HG02840 (cell line): ENCODE measurements around the gene B3GALT6.

ENCODE experiments used
- ATAC-seq: cut with Tn5 transposase; IDR thresholded peaks from one replicate; pipeline ENCODE4 v1.9.1; 2021; ENCODE audit warnings: mild to moderate bottlenecking, moderate library complexity, moderate number of reproducible peaks; ENCODE audit not compliant: unreplicated experiment, low FRiP score

B3GALT6 gene

DNA sequence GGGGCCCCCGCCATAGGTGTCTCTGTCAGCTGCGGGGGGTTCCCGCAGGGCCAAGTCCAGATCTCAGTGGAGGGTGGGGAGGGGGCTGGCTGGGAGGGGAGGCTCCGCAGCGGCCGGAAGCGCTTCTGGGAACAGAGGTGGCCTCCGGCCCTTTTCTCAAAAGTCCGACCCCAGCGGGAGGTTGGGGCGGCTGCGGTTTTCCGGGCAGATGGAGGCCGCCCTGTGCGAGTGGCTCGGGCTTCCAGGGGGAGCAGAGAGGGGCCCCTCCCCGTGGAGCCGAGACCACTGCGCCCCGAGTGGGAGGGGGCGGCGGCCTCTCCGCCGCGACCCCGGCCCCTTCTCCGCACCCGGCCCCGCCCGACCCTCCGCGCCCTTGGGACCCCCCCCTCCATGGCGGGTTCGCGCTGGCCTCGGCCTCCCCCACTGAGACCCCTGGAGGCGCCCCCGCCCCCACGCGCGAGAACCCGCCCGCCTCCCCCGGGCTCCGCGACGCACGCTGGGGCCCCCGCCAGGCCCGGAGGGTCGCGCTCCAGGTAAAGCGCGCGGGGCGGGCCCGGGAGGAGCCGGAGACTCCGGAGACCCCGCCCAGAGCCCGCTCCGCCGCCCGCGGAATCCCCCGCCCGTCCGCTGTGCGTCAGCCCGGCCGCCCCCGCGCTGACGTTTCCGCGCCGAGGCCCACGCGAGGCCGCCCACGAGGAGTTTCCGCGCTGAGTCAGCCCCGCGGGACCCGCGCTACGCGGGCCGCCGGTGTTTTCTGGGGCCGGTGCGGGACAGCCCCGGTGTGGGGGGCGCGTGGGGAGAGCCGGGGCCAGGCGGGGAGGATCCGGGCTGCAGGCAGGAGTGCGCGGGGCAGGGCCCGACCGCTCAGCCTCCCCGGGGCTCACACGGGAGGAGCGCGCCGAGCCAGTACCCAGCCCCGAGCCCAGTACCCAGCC lies 30.9 kb upstream of the B3GALT6 start:
- peak; percentile 51 for ATAC-seq

DNA sequence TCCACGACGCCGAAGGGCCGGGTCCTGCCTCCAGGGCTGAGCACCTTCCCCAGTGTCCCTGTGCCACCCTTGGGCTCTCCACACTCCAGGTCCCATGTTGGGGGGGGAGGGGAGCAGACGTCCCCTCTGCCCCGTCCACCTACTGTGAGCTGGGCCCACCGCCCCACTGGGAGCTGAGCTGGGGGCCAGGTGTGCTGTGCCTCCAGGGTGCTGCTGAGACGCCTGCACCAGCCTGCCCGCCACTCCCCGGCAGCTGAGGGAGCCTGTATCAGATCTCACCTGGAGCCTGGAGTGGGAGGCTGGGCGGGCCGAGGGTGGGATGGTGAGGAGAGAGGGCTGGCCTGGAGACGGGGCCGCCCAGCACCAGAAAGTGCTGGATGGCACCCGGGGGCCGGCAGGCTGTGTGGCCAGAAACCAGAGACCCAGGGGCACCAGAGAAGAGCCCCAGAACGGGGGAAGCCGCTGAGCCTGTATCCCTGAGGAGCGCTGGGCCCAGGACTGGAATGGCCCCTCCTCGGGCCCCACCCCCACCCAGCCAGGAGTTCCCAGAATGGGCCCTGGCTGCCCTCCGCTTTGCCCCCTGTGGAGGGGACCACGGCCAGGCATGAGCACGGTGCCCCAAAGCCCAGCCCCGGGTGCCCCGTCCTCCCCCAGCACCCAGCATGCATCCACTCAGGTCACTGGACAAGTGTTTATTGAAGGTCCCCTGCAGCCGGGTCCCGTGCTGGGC lies 29.0 kb upstream of the B3GALT6 start:
- ATAC-seq: no peak

- ATAC-seq: no peak
Observed at GRCh38 chr1:1203561-1204424, 28.2 kb upstream of the B3GALT6 start.

- no peak for ATAC-seq
Observed at GRCh38 chr1:1204425-1204920, 27.6 kb upstream of the B3GALT6 start.

DNA sequence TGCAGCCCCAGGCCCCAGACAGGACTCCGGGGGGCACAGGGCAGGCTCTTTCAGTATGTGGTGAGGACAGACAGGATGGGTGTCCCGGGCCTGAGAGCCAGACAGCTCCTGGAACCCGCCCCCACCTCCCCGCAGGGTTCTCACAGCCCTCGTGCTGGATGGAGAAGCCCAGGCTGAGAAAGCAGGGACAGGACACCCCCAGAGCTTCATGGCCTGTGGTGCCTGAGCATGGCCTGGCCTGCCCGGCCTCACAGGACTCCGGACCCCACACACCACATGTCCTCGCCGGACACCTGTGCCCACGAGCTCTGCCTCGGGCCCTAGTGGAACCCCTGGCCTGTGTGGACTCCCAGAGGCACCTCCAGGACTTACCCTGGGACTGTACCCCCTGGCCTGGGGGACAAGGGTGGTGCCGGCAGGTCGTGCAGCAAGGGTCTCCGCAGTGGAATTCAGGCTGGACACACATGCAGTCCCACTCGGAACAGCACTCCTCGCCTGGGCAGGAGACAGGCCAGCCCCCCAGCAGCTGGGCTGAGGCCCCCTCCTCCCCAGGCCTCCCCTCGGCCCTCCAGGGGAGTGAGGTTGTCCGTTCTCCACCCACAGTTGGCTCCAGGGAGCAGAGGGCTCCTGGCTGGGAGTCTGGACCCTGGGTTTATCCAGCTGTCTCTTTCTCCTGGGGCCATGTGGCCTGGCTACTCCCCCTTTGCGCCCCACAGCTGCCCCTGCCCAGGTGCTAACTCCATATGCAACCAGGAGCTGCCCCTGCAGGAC lies 26.9 kb upstream of the B3GALT6 start:
- no peak for ATAC-seq

DNA sequence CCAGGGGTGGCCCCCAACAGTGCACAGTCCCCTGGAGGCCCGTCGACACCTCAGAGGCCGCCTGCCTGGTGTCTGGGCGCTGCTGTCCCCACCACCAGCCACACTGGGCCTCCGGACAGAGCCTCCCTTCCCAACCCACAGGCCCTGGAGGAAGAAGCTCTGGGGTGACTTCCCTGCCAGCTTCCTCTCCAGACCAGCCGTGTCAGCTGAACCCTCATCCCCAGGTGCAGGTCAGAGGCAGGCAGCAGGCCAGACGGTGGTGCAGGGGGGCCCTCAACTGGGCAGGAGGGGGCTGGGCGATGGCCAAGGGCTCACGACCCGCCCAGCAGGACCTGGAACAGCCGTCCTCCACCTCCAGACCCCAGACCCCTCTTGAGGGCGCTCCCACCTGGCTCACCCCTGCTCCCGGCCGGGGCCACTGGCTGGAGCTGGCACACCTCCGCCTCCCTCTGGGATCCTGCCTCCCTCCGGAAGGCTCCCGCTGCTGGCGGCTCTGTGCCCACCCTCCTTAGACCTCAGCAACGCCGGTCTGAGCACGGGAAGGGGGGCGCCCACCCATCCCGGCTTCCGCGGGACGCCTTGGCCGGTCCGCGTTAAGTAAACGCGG lies 26.2 kb upstream of the B3GALT6 start:
- no peak for ATAC-seq

- ATAC-seq: no peak
Observed at GRCh38 chr1:1206376-1206965, 25.6 kb upstream of the B3GALT6 start, which contains the start of gene TNFRSF18. TSS of gene TNFRSF18 (minus strand) at chr1:1206592. CDS start at chr1:1206571, 21 bp downstream.

DNA sequence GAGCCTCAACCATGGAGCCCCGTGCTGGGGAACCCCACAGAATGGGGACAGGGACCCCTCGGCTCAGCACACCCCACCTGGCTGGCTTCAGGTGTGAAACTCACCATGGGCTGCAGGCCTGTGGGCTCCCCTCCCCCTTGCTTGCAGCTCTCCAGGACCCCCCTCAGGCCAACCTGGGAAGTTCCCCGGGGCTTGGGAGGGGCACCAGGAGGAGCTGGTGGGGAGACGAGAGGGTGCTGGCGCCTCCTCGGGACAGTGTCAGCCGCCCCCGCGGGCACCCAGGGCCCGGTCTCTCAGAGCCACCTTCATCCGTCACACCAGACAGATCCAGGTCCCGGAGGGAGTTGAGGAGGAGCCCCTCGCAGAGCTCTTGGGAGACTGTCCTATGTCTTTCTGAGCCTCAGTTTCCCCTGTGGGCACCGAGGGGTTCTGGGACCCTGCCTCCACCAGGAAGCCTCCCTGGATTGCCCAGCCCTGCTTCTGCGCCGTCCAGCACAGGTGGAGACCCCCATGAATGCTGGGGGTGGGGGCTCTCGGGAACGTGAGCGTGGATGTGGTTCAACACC lies 25.0 kb upstream of the B3GALT6 start:
- ATAC-seq: no peak

DNA sequence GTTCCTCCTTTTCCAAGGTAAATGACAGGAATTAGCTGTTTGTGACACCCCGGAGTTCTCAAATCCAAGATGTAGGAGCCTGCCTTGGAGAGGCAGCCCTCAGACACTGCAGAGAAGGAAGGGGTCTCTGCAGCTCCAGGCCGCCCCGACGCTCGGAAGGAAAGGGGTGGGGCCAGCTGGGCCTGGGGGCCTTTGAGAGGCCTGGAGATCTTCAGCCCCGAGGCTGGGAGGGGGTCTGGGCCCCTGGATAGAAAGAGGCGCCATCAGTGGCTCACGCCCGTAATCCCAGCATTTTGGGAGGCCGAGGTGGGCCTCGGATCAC lies 24.5 kb upstream of the B3GALT6 start:
- no peak for ATAC-seq

GRCh38 chr1:1208713-1209433 lies 23.2 kb upstream of the B3GALT6 start:
- ATAC-seq: no peak

GRCh38 chr1:1210726-1211540 lies 21.1 kb upstream of the B3GALT6 start:
- no peak for ATAC-seq

- ATAC-seq: no peak
Observed at GRCh38 chr1:1211541-1212441, 20.2 kb upstream of the B3GALT6 start.

DNA sequence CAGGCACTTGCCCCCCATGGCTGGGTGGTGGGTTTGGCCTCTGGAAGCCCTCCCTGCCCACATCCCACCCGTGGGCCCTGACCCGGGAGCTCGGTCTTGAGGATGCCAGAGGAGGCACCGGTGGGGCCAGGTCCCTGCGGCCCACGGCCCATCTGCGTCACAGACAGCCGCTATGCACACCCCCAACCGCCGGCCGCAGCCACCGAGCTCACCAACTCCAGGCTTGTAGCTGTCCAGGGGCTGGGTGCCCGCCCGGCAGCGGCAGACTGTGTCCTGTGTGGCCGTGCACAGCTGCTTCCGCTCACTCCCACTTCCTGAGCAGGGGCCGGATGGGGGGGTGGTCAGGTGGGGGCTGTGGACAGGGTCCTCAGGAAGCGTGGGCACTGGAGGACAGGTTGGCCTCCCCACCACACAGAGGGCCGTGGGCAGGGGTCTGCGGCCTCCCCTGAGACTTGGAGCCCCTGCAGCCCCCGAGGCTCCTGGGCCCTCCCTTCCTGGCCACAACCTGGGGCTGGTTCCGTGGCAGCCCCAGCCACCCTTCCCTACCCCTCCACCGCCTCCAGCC lies 19.2 kb upstream of the B3GALT6 start:
- ATAC-seq: no peak

GRCh38 chr1:1213345-1214265 lies 18.4 kb upstream of the B3GALT6 start, which contains the start of gene TNFRSF4:
TSS of gene TNFRSF4 (minus strand) at chr1:1214153. CDS start at chr1:1214127, 26 bp downstream.
- ATAC-seq: no peak
